ENCODE measurements around the gene PLCB1. TPM values are rescaled to one million over a fixed set of nuclear protein-coding genes. Genes with fewer than 3 reads are reported as not detected.

Gene PLCB1
- total RNA-seq, 1 donor from 2014 or later: 6.3 TPM

GRCh38 chr20:8318965-8319625 is 187.0 kb downstream of the PLCB1 start:
- TF ChIP-seq CTCF (IDR thresholded peaks at IDR 0.05): no peak
- intact Hi-C loops (cut with DNase I): no loop called here
- Histone ChIP-seq H3K9me3 (no peaks in the 10 kb centered on the region), H3K27ac (no peak overlapping the region), H3K36me3 (no peaks in the 10 kb centered on the region), H3K27me3 (ENCODE audit: low read depth) (no peaks in the 10 kb centered on the region), H3K4me1 (peaks cover 5% of the 10 kb centered on the region), H3K4me3 (no peak overlapping the region)
- ATAC-seq (no peak), DNase-seq (no peak)

- intact Hi-C loops (cut with DNase I): no loop called here
- Histone ChIP-seq H3K27me3 (ENCODE audit: low read depth) (no peaks in the 10 kb centered on the region), H3K9me3 (no peaks in the 10 kb centered on the region), H3K4me3 (no peak overlapping the region), H3K4me1 (peaks cover 5% of the 10 kb centered on the region), H3K27ac (no peak overlapping the region), H3K36me3 (no peaks in the 10 kb centered on the region)
- ATAC-seq: no peak
- TF ChIP-seq CTCF (IDR thresholded peaks at IDR 0.05): no peak
- no peak for DNase-seq
Observed at GRCh38 chr20:8320306-8320705, 188.2 kb downstream of the PLCB1 start.

GRCh38 chr20:8321001-8321400 is 188.9 kb downstream of the PLCB1 start:
- TF ChIP-seq CTCF (IDR thresholded peaks at IDR 0.05): no peak
- Histone ChIP-seq H3K27ac (no peak overlapping the region), H3K27me3 (ENCODE audit: low read depth) (no peaks in the 10 kb centered on the region), H3K9me3 (no peaks in the 10 kb centered on the region), H3K36me3 (no peaks in the 10 kb centered on the region), H3K4me3 (no peak overlapping the region), H3K4me1 (peaks cover 4% of the 10 kb centered on the region)
- DNase-seq (no peak), ATAC-seq (no peak)
- intact Hi-C loops (cut with DNase I): no loop called here

GRCh38 chr20:8322662-8323217 is 190.7 kb downstream of the PLCB1 start:
- Histone ChIP-seq H3K9me3 (no peaks in the 10 kb centered on the region), H3K4me1 (no peaks in the 10 kb centered on the region), H3K4me3 (no peak overlapping the region), H3K27ac (no peak overlapping the region), H3K36me3 (no peaks in the 10 kb centered on the region), H3K27me3 (ENCODE audit: low read depth) (no peaks in the 10 kb centered on the region)
- intact Hi-C loops (cut with DNase I): no loop called here
- no peak for TF ChIP-seq CTCF (IDR thresholded peaks at IDR 0.05)
- ATAC-seq (no peak), DNase-seq (no peak)

GRCh38 chr20:8326191-8326590 is 194.1 kb downstream of the PLCB1 start:
- Histone ChIP-seq H3K27ac (no peak overlapping the region), H3K36me3 (no peaks in the 10 kb centered on the region), H3K4me3 (no peak overlapping the region), H3K27me3 (ENCODE audit: low read depth) (no peaks in the 10 kb centered on the region), H3K9me3 (no peaks in the 10 kb centered on the region), H3K4me1 (no peaks in the 10 kb centered on the region)
- no peak for TF ChIP-seq CTCF (IDR thresholded peaks at IDR 0.05)
- DNase-seq (no peak), ATAC-seq (no peak)
- intact Hi-C loops (cut with DNase I): no loop called here
